Astrocyte of the cerebellum (primary cell): ENCODE results near the gene SKIL.

Source experiments
- DNase-seq: peaks from one replicate; pipeline ENCODE4 v3.0.0-alpha.2; 2011; ENCODE audit warnings: low read depth
- H3K4me3 ChIP-seq: 2 replicates; pipeline ENCODE4 v1.5.1; 2011; ENCODE audit warnings: mild to moderate bottlenecking, low read depth, low read length, moderate library complexity
- in situ Hi-C: cut with HindIII; loops from 2 replicates; pipeline ENCODE4 v1.10.0; 2017; ENCODE audit warnings: low sequenced_read_pairs
- TF ChIP-seq, protein P1 (sequence below): IDR thresholded peaks from 2 replicates; pipeline ENCODE4 v1.5.1; 2012; ENCODE audit warnings: low read length, low read depth, moderate library complexity, mild to moderate bottlenecking; ENCODE audit errors: missing control alignments

SKIL gene

DNA sequence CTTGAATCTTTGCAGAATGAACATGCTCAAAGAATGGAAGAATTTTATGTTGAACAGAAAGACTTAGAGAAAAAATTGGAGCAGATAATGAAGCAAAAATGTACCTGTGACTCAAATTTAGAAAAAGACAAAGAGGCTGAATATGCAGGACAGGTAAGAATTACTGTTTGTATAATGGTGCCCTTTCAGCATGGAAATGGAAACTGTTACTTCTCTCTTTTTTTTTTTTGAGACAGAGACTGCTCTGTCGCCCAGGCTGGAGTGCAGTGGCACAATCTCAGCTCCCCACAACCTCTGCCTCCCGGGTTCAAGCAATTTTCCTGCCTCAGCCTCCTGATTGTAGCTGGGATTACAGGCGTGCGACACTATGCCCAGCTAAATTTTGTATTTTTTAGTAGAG lies 33.6 kb downstream of the SKIL start:
- DNase-seq: no peak
- in situ Hi-C loops: no loop called here
- H3K4me3 ChIP-seq: no peak overlapping the region
- TF ChIP-seq, protein P1, sequence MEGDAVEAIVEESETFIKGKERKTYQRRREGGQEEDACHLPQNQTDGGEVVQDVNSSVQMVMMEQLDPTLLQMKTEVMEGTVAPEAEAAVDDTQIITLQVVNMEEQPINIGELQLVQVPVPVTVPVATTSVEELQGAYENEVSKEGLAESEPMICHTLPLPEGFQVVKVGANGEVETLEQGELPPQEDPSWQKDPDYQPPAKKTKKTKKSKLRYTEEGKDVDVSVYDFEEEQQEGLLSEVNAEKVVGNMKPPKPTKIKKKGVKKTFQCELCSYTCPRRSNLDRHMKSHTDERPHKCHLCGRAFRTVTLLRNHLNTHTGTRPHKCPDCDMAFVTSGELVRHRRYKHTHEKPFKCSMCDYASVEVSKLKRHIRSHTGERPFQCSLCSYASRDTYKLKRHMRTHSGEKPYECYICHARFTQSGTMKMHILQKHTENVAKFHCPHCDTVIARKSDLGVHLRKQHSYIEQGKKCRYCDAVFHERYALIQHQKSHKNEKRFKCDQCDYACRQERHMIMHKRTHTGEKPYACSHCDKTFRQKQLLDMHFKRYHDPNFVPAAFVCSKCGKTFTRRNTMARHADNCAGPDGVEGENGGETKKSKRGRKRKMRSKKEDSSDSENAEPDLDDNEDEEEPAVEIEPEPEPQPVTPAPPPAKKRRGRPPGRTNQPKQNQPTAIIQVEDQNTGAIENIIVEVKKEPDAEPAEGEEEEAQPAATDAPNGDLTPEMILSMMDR: no peak

DNA sequence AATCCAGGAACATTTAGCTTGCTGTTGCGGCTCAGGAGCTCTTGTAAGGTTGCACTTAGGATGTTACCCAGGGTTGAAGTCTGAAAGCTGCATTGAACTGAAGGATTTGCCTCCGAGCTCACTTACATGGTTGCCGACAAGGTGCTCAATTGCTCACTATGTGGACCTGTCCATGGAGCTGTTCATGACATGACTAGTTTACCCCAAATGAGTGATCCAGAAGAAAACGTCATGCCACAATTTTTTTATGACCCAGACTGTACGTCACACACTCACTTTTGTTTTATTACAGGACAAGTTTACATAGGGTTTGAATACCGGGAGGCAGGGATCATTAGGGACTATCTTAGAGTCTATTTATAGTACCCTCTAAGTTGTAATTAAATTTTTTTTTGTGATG lies 40.2 kb downstream of the SKIL start:
- no peak overlapping the region for H3K4me3 ChIP-seq
- DNase-seq: no peak
- in situ Hi-C loops: no loop called here
- TF ChIP-seq, protein P1: no peak

DNA sequence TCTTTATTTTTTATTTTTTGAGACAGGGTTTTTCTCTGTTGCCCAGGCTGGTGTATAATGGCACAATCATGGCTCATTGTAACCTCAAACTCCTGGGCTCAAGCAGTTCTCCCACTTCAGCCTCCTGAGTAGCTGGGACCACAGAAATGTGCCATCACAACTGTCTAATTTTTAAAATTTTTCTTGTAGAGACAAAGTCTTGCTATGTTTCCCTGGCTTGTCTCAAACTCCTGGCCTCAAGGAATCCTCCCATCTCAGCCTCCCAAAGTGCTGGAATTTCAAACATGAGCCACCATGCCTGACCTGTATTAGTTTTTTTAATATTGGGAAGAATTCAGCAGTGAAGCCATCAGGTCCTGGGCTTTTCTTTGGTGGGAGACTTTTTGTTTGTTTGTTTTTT lies 47.6 kb downstream of the SKIL start:
- no peak overlapping the region for H3K4me3 ChIP-seq
- TF ChIP-seq, protein P1: no peak
- in situ Hi-C loops: no loop called here
- DNase-seq: no peak

DNA sequence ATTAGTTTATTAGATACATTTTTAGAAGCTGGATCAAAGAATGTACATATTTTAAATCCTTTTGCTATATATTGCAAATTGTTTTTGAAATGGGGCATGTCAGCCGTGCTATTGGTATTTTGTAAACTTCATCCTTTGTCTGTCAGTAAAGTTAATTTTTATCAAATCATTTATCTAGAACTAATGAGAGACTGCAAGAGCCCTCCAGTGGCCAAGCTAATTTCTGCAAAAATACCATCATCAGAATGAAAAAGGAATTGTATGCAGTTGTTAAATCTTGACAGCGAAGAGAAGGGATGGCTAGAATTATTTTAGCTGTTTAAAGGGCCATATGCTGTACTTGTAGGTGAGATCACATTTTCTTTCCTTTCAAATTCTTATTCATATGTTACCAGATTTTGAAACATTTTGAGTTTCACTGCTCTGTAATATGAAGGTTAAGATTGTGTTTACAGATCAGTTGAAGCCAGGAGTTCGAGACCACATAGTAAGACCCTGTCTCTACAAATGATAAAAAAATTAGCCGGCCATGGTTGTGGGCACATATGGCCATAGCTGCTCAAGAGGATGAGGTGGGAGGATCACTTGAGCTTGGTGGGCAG lies 53.0 kb downstream of the SKIL start:
- in situ Hi-C loops: no loop called here
- no peak for DNase-seq

DNA sequence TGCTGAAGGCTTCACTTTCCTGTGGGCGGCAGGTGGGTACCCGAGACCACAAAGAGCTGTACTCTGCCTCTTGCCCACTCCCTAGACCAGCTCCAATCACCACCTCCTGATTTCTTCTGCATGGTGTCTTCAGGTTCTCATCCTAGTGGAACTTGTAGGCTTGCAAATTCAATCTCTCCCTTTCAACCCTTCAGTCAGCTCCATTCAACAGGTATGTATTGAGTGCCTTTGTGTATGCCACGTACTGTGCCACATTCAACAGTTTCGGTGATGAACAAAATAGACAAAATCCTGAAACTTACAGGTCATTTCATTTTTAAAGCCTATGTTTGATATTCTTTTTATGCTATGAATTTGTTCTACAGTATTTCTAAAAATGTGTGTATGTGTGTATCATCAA lies 55.8 kb downstream of the SKIL start:
- in situ Hi-C loops: no loop called here
- DNase-seq: no peak
- no peak overlapping the region for H3K4me3 ChIP-seq
- TF ChIP-seq, protein P1: no peak

More for the DNA sequence above, 53.0 kb downstream of the SKIL start:
- no peak overlapping the region for H3K4me3 ChIP-seq
- TF ChIP-seq, protein P1: peak; percentile 66

DNA sequence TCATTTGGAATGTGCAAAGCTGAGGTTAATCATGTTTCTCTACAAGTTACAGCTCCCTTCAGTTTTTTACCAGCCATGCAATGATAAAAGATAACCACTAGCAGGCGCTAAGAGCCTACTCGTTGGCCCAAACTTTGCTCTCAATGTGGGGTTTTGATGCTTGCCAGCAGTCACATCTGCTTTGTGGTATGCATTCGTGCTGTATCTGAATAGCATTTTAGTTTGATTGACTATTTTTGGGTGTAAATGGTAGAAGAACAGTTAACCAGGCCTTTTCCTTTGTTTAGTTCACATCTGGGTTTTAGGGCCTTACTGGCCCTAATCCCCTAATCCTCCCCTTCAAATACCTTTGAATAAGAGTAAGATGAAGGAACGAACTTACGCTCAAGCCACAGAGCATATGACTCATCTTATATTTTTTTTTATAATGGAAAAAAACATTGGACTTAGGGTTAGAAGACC lies 56.7 kb downstream of the SKIL start:
- no peak overlapping the region for H3K4me3 ChIP-seq
- DNase-seq: peak; percentile 87
- TF ChIP-seq, protein P1: peak; percentile 99
- in situ Hi-C loops: no loop called here
